Spleen (tissue), 7 donors: Measurements from ENCODE around the gene CASKIN2.

Experiments used
- CTCF ChIP-seq, 11 experiments: fragments of 200-600 bp in 7 of 11; fragments of 450-650 bp in 4 of 11; sonication (generic) in 4 of 11; IDR thresholded peaks in 8 of 11; conservative IDR thresholded peaks in 3 of 11; 1 replicate in 7 of 11; 2 replicates in 4 of 11; pipeline versions ENCODE4 v1.4.0 to v1.8.0; 2016 to 2021; ENCODE audit warnings: antibody characterized with exemption in 11 of 11, inconsistent platforms in 4 of 11, mild to moderate bottlenecking in 1 of 11
- POLR2A ChIP-seq, 3 donors: fragments of 450-650 bp; IDR thresholded peaks; one replicate each; pipeline ENCODE4 v1.5.1; 2017; ENCODE audit warnings: antibody characterized with exemption in 3 of 3, mild to moderate bottlenecking in 1 of 3
- POLR2AphosphoS5 ChIP-seq, 3 donors: sonication (generic); formaldehyde crosslinking; IDR thresholded peaks; one replicate each; pipeline ENCODE4 v1.5.1; 2017; ENCODE audit warnings: antibody characterized with exemption in 3 of 3
- donor health status: DM: no; HTN: no; CAD: no; lungs with moderate emphysema.
- donor health status: DM: no; HTN: no; CAD: no.
- donor health status: DM: no; HTN: no; CAD: no.

DNA sequence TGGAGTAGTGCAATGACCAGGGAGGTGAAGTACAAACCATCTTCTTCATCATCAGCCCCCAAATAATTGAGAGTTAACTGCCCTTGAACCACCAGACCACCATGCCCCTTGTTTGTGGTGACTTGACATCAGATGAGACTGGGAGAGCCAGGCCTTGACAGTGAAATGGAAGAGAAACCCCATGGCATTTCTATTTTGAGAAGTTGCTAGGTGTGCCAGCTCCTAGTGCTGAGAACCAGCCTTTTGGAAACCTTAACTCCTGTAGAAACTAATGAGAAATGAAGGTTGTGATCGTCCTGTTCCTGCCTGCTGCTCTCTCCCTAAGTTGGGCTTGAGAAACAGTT is 56.1 kb downstream of the CASKIN2 start:
- TF ChIP-seq CTCF (IDR thresholded peaks at IDR 0.05 in 8 of 11, conservative IDR thresholded peaks at IDR 0.05 in 3 of 11) (no peak), POLR2AphosphoS5 (IDR thresholded peaks at IDR 0.05) (no peak), POLR2A (IDR thresholded peaks at IDR 0.05) (no peak)
